Stimulated activated CD4-positive, alpha-beta T cell treated with anti-CD3 and anti-CD28 coated beads, Interleukin-12 subunit alpha, Interleukin-12 subunit beta, amount 100 ng/mL, for 4 hours (primary cell): ENCODE data around the gene STX10.

Source experiments
- DNase-seq: peaks from one replicate; pipeline ENCODE4 v3.0.0-alpha.2; 2020

Gene STX10

DNA sequence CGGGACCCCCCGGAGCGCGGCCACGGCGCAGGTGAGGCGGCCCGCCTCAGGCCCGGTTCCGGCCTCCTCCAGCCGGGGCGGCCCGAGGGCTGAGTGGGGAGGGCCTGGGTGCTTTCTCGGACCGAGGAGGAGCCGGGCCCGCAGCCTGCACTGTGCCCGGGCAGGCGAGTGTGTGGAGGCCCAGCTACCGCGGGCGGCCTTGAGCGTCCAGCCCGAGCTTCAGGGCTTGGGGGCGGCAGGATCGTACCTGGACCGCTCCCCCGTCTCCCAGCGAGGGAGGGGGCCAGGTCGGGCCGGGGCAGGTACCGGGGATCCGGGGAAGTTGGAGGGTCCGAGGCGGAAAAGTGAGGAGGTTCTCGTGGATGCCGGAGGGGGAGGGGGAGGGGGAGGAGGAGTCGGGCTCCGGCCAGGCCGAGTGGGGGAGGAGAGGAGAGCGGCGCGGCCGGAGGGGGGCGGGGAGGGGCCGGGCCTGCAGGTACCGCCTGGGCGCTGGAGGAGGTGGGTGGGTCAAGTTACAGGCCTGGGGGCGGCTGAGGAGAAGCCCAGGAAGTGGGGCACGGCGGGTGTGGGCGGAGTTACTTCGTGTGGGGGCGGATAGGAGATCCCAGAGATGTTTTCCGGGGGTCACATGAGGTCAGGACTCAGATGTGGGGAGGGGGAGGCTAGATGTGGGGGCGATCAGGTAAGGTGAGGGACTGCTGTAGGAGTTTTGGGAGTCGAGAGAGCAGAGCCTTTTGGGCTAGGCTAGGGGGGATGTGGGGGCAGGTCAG, 31.6 kb downstream of the STX10 start:
- peak; percentile 51 for DNase-seq

DNA sequence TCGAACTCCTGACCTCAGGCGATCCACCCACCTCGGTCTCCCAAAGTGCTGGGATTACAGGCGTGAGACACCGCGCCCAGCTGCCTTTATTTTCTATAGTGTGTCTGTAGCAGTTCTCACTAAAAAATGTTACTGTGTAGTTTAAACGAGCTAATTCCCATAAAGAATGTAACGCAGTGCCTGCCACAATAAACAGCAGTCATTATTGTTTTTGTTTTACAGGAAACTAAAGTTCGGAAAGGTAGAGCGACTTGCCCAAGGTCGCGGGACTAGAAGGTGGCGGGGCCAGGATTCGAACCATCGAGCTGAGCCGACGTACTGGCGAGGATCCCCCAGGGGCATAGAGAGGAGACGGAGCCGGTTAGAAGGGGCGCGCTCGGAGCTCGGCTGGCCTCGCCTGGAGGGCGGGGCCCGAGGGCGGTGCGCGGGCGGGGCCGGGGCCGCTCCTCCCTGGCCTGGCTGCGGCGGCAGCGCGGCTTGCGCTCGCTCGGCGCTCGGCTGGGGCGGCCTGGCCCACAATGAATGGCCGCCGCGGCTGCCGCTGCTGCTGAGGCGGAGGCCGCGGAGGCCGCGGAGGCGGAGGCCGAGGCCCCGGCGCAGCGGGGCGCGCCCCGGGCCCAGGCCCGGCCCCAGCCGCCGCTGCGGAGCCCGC, 32.3 kb downstream of the STX10 start, which contains the start of gene NACC1:
TSS of gene NACC1 (plus strand) at position 493 of the 652 bp plus-strand sequence. CDS start 16,944 bp downstream, outside the sequence.
- DNase-seq: peak; percentile 89

DNA sequence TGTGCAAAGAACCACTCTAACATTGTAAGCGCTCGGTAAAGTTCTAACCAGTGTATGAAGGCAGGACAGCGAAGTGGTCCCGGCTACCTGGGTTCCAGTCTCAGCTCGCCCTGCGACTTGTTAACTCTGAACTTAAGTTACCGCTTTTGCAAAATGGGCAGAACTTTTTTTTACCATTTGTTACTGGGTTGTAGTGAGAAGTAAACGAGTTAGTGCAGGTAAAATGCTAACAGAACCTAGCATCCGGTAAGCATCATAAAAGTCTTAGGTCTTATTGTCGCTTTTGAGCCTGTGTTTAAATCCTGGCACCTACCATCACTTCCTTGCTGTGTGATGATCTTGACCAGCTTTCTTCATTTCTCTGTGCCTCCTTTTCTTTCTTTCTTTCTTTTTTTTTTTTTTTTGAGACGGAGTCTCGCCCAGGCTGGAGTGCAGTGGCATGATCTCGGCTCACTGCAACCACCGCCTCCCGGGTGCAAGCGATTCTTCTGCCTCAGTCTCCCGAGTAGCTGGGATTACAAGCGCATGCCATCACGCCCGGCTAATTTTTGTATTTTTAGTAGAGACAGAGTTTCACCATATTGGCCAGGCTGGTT, 32.9 kb downstream of the STX10 start:
- no peak for DNase-seq

DNA sequence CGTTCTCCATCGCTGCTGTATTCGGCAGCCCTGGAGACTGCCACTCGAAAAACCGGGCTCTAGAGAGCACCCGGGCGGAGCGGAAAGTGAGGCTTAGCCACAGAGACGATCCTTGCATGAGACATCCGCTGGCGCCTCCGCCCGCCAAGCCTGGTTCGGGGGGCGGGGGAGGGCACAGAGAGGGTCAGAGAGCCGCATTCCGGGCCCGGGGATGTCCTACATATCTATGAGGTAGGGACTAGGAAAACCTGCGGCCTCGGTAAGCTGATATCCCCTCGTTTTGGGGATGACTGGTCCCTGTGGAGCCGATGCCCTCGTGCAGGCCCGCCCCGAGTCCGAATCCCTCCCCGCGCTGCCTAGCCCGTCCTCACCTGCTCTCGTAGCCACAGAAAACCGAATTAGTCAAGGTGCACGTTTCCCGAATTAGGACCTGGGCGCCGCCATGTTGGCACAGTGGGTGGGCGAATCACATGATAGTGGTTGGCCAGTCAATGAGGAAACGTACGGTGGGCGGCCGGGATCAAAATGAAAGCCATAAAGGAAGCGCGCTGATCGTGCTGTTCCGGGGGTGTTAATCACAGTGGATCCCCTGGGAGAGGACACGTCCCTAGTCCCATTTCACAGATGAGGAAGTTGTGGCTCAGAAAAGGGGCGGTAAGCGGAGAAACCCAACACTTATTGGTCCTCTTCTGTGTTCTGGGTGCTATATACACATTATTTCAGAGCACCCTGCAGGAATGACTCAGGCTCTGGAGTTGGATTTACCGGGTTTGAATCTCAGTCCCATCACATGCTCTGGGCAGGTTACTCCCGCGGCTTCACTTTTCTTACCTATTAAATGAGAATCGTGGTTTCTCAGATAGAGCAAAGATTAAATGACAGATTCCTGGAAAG, 33.6 kb downstream of the STX10 start, which contains the start of gene TRMT1:
TSS of gene TRMT1 (minus strand) at position 459 of the 894 bp plus-strand sequence. CDS start at position 118, 341 bp downstream.
- peak; percentile 90 for DNase-seq

DNA sequence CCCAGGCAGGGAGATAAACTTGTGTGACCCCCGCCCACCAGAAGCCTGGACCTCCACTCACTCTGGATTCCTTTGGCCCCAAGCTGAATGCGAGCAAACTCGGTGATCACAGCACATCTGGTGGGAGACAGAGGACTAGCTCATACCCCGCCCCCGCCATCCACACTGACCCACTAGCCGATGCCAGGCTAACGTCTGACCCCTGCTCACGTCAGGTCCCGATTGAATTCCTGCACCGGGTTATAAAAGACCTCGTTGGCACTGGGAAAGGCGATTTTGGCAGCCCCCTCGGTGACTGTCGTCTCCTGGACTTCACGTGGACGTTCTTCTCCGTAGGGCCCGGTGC, 34.3 kb downstream of the STX10 start:
- no peak for DNase-seq

DNA sequence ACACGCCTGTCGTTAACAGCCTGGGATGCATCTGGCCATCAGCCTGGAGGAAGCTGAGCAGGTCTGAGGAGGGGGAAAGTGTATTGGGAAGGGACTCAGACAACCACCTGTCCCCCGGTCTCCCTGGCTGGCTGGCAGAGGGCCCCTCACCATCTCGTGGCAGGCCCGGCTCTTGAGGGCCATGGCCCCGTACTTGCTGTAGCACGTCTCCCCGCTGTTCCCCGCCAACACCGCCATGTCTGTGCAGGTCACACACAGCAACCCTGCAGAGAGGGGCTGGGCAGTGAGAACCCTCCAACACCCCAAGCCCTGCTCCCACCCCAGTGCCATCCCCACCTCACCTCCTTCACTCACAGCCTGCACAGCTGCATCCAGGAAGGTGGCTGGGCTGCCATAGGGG, 37.6 kb downstream of the STX10 start:
- no peak for DNase-seq

DNA sequence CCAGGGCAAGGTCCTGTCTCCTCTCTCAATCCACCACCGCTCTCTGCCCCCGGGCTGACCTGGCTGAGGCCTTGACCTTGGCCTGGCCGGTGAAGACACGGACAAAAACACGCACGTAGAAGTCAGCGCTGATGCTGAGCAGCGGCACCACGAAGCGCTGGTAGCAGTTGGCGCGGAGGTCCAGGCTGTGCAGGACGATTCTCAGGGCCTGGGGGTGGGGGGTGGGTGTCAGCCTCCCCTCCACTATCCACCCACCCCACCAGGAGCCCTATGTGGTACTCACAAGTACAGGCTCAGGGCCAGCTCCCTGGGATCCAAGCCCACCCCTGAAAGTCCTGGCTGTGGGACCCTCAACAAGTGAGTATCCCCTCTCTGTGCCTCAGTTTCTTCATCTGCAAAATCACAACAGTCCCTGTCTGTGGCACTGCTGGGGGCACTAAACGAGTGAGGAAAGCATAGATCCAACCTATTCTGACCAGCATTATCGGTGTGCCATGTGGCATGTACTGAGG, 40.0 kb downstream of the STX10 start:
- no peak for DNase-seq

DNA sequence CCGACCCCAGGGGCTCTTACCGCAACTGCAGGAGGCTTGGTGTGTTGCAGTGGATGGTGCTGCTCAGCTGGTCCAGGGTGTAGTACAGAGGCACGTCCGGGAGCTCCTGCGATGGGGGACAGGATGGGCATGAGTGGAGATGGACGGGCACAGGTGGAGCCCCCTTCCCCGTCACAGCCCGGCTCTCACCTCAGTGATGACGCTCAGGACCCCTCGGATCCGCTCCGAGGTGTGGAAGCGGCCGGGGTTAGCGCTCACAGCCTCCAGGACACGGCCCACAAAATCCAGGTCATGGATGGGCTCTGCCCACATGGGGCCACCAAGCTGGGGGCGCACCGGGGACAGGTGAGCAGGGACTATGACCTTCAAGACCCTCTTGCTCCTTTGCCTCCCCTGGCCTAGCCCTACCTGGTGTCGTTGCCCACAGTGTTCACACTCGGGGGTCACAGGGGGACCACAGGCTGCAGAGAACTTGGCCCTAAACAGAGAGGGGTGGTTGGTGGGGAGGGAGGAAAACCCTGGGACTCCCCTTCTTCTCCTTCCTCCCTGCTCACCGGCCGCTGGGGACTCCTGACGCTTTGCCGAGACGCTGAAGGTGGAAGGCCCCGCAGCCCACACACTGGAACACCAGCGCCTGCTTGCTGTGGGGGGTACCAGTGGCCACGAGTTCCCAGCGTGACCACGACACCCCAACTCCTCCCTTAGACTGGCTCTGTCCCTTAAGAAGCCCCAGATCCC, 40.6 kb downstream of the STX10 start:
- DNase-seq: no peak

DNA sequence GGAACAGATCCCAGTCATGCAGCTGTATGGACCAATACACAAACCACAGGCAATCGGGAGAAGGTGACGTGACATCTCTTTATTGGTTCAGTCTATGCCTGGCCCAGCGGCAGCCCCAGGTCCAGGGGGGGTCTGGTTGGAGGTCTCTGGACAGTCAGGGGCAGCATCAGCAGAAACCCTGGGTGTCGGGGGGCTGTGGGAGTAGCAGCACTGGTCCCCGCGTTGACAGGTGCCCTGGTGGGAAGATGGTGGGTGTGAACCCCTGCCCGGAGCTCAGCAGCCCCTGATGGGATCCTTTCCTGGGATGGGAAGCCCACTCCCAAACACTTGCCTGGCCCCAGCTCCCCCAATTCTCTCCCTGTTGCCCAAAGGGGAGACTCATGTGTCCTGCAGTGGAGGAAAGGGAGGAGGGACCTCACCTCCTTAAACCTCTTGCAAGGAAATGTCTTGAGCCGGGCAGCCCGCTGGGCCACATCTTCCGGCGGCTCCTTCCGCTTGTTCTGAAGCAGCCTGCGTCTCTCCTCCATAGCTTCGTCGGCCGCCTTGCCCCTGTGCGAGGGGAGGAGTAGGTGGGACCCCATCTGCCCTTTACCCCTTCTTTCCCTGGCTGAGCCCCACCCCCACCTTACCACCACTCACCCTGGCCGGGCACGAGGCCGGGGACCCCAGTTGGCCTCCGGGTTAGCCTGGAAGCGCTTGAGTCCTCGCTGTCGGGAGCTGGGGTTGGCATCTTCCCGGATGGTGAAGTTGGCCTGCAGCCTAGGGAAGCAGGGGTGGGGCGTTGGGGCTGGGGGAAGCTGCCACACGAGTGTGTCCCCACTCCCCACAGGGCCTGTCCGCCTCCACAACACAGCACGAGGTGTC, 45.1 kb downstream of the STX10 start:
- no peak for DNase-seq

DNA sequence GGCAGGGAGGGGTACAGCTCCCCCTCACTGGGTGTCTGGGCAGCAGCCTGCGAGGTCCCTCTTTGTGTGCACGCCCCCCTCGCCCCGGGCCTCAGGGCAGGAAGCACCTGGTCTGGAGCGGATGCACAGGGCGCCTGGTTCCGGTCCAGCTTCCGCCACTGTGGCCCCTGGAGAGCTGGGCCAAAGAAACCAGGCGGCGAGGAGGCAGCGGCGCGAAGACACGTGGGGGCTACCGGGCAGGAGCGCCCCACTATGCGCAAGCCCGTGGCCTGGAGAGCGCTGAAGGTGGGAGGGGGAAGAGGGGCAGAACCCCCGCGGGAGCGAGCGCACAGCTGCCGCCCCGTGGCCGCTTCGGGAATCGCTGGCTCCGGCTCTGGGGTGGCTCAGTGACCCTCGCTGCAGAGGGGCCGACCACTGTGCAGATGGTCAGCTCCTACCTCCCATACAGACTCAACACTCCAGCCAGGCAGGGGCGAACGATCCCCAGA, 45.8 kb downstream of the STX10 start:
- peak; percentile 71 for DNase-seq

DNA sequence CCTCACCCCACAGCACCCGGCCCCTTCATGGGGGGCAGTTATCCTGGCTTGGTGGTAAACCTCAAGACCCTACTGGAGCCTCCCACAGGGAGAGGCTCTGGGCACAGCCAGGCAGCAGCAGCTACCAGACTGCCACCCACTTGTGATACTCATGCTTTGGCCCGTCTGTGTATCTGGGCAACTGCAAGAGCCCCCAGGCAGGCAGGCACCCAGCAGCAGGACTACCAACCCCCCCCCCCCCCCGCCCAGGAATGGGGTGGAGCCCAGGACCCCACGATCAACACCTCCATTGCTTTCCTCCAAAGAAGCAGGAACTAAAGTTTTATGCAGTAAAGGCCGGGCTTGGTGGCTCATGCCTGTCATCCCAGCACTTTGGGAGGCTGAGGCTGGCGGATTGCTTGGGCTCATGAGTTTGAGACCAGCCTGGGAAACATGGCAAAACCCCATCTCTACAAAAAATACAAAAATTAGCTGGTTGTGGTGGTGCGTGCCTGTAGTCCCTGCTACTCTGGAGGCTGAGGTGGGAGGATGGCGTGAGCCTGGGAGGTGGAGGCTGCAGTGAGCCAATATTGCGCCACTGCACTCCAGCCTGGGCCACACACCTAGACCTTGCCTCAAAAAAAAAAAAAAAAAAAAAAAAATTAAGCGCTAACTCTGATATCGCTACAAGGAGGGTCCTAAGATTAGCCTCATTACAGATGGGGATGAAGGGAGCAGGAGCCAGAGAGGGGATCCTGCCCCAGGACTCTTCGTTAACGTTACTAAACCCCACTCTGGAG, 46.4 kb downstream of the STX10 start:
- DNase-seq: no peak

DNA sequence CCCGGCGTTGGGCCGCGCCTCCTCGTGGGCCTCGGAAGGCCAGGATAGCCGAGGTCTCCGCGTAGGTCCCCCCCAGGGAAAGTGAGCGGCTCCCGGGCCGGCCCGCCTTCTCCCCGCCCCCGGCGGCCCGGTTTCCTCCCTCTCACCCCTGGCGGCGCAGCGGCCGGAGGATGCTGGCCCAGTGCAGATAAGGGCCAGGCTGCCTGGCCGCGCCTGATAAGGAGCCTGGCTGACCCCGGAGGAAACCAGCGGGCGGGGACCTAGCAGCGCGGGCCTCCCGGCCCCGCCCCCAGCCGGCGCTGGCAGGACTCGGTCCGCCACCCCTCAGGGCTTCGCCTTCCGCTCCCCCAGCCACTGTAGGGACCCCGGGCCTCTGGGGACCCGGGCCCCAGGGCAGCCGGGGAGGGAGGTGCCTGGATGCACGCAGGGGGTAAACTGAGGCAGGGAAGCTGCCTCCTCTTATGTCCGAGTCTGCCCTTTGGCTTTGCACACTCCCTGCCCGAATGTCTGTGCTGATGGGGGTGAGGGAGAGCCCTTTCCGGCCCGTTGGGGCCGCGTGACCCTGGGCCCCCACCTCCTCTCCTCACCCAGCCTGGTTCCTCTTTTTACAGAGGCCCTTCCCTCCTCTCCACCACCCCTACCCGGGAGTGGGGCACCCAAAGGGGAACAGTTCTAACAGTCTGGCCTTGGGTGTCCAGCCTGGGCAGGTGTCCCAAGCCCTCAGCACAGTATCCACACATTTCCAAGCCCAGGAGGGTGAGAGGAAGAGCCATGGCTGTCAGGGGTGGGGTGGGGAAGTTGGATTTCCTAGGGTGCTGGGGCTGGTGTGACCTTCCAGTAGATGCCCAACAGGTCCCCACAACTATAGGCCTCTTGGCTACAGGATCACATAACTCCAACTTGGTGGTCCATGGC, 47.3 kb downstream of the STX10 start, which contains the start of gene LYL1:
TSS of gene LYL1 (minus strand) at position 193 of the 915 bp plus-strand sequence. CDS start 1,687 bp downstream, outside the sequence.
- DNase-seq: no peak

DNA sequence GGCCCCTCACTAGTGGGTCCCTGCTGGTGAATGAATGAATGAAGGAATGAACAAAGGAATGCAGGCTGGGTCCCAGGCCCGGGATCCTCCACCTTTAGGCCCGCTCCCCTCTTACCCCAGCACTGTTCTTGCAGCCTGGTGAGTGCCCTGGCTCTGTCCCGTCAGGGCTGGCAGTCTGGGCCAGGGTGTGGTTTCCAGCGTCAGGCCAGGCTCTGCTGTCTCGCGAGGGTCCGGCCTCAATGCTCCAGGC, 47.8 kb downstream of the STX10 start:
- no peak for DNase-seq

DNA sequence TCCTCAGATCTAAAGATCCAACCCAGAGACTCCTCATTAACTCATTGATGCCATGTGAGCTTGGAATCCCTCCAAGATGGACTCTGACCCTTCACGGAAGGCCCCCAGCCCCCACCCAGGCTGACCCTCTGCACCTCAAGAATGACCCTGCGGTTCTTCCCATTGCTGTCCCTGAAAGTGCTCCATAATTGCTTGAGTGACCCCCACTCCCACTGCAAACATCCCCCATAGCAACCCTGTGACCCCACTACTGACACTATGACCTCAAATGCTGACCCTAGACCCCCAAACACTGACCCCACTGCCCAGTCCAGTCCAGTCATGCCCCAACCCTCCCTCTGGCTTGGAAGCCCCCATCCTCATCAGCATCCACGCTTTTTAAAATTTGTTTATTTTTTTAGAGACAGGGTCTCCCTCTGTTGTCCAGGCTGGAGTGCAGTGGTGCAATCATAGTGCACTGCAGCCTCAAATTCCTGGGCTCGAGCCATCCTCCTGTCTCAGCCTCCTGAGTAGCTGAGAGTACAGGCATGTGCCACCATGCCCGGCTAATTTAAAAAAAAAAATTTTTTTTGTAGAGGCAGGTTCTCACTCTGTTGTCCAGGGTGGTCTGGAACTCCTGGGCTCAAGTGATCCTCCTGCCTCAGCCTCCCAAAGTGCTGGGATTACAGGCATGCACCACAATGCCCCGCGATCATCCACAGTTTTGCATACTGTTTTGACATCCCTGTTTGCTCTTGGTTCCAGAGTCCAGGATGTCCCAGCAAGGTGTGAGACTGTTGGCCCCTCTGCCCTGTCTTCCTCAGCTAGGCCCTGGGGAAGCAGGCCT, 48.4 kb downstream of the STX10 start:
- no peak for DNase-seq

DNA sequence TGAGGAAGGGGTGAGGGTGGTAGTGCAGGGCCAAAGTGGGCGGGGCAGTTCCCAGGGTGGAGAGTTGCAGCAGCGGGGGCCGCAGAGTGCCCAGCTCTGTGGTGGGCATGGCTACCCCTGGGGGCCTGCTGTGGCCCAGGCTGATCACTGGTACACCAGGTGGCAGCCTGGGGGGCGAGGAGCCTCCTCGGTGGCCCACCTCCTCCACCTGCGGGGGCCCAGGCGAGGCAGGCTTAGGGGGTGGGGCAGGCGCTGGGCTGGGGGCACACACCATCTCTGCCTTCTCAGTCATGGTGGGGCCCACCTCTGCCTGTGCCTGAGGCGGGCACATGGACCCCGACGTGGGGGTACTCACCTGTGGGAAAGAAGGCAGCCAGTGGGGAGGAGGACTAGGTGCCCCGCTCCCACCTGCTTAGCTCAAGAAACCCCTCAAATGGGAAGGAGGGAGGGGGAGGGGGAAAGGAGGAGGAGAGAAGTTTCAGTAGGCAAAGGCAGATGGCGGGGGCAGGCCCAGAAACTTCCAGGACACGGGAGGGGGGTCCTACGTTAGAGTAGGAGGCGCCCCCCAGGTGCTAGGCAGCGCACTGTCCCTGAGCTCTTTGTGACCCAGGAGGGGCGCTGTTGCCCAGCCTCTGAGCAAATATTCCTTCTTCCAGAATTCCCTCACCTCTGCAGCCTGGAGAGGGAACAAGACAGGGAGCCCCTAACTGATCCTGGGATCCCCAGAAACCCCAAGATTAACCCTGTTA, 49.2 kb downstream of the STX10 start:
- no peak for DNase-seq

DNA sequence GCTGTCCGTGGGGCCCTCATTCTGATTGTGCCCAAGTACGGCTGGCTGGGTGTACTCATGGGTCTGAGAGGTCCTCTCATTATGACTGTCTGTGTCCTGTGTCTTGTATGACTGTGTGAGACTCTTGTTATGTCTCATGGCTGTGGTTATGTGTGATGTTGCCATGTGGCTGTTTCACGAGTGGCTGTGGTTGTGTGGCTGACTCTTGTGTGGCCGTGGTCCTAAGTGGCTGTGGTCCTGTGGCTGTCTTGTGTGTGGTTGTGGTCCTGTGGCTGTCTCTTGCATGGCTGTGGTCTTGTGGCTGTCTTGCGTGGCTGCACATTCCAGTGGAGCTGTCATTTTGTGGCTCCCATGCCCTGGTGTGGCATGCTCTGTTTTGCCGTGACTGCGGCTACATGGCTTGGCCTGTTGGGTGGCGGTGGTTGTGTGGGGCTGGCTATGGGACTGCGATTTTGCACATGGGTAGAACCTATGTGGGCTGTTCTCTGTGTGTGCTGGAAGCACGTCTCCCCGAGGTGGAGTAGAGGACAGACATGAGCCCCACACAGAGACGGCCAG, 50.1 kb downstream of the STX10 start:
- peak; percentile 45 for DNase-seq
